Spleen (tissue), 7 donors: ENCODE results near the gene MT1H.
"Not testable (repeated sequence)": the region's sequence is repeated elsewhere in the genome, so short reads cannot be mapped to it uniquely, and the experiment has no call there.

Experiments used
- CTCF ChIP-seq, 11 experiments: fragments of 200-600 bp in 7 of 11; fragments of 450-650 bp in 4 of 11; sonication (generic) in 4 of 11; IDR thresholded peaks in 8 of 11; conservative IDR thresholded peaks in 3 of 11; 1 replicate in 7 of 11; 2 replicates in 4 of 11; pipeline versions ENCODE4 v1.4.0 to v1.8.0; 2016 to 2021; ENCODE audit warnings: antibody characterized with exemption in 11 of 11, inconsistent platforms in 4 of 11, mild to moderate bottlenecking in 1 of 11
- POLR2A ChIP-seq, 3 donors: fragments of 450-650 bp; IDR thresholded peaks; one replicate each; pipeline ENCODE4 v1.5.1; 2017; ENCODE audit warnings: antibody characterized with exemption in 3 of 3, mild to moderate bottlenecking in 1 of 3
- POLR2AphosphoS5 ChIP-seq, 3 donors: sonication (generic); formaldehyde crosslinking; IDR thresholded peaks; one replicate each; pipeline ENCODE4 v1.5.1; 2017; ENCODE audit warnings: antibody characterized with exemption in 3 of 3
- donor health status: DM: no; HTN: no; CAD: no; lungs with moderate emphysema.
- donor health status: DM: no; HTN: no; CAD: no.
- donor health status: DM: no; HTN: no; CAD: no.

GRCh38 chr16:56672171-56672570, 2.6 kb downstream of the MT1H start:
- TF ChIP-seq CTCF (IDR thresholded peaks at IDR 0.05 in 8 of 11, conservative IDR thresholded peaks at IDR 0.05 in 3 of 11); POLR2A (IDR thresholded peaks at IDR 0.05); POLR2AphosphoS5 (IDR thresholded peaks at IDR 0.05): not testable (repeated sequence)
